ENCODE data around the gene PRDM16.

PRDM16 gene

GRCh38 chr1:3316340-3316943, 247.4 kb downstream of the PRDM16 start:
- no peak for DNase-seq

GRCh38 chr1:3317456-3317855, 248.5 kb downstream of the PRDM16 start:
- no peak for DNase-seq

- no peak for DNase-seq
Measured at GRCh38 chr1:3318329-3318728, 249.3 kb downstream of the PRDM16 start.

GRCh38 chr1:3319874-3320245, 250.9 kb downstream of the PRDM16 start:
- DNase-seq, result no peak

GRCh38 chr1:3320246-3321152, 251.5 kb downstream of the PRDM16 start:
- DNase-seq, result no peak

GRCh38 chr1:3321559-3322449, 252.8 kb downstream of the PRDM16 start:
- DNase-seq, result no peak

GRCh38 chr1:3322450-3323020, 253.5 kb downstream of the PRDM16 start:
- no peak for DNase-seq

GRCh38 chr1:3323021-3323795, 254.2 kb downstream of the PRDM16 start:
- no peak for DNase-seq

GRCh38 chr1:3323796-3324703, 255.0 kb downstream of the PRDM16 start:
- DNase-seq, result no peak

- DNase-seq, result no peak
Measured at GRCh38 chr1:3324704-3325535, 255.9 kb downstream of the PRDM16 start.

- no peak for DNase-seq
Measured at GRCh38 chr1:3326516-3327388, 257.7 kb downstream of the PRDM16 start.

- no peak for DNase-seq
Measured at GRCh38 chr1:3327389-3327702, 258.3 kb downstream of the PRDM16 start.

GRCh38 chr1:3327936-3328590, 259.1 kb downstream of the PRDM16 start:
- no peak for DNase-seq

- DNase-seq, result no peak
Measured at GRCh38 chr1:3329640-3330281, 260.8 kb downstream of the PRDM16 start.

GRCh38 chr1:3330771-3331245, 261.8 kb downstream of the PRDM16 start:
- DNase-seq, result no peak

- DNase-seq, result no peak
Measured at GRCh38 chr1:3331564-3331963, 262.6 kb downstream of the PRDM16 start.

- DNase-seq, result no peak
Measured at GRCh38 chr1:3332043-3332442, 263.0 kb downstream of the PRDM16 start.

GRCh38 chr1:3332662-3333061, 263.7 kb downstream of the PRDM16 start:
- DNase-seq, result no peak

Measured in activated effector memory CD4-positive, alpha-beta T cell treated with anti-CD3 and anti-CD28 coated beads, Interleukin-2, amount 50 U/mL, for 16 hours (primary cell).